Karpas-422 (cell line): ENCODE measurements around the gene SFRP2. TPM values are rescaled to one million over a fixed set of nuclear protein-coding genes. Genes with fewer than 3 reads are reported as not detected.

Experiments used
- DNase-seq: peaks from one replicate; pipeline ENCODE4 v3.0.0-alpha.2; 2015
- H2AFZ ChIP-seq: fragments of 200-600 bp; sonication (generic); 2 replicates; pipeline ENCODE4 v1.6.1; 2014; ENCODE audit warnings: antibody characterized with exemption, low read length, mixed read lengths
- H3K27ac ChIP-seq: fragments of 200-600 bp; sonication (generic); 2 replicates; pipeline ENCODE4 v1.5.1; 2014; ENCODE audit warnings: mild to moderate bottlenecking, low read length, moderate library complexity
- H3K27me3 ChIP-seq: fragments of 200-600 bp; sonication (generic); 2 replicates; pipeline ENCODE4 v1.6.1; 2014; ENCODE audit warnings: low read length, mixed read lengths
- H3K36me3 ChIP-seq: fragments of 200-600 bp; sonication (generic); 2 replicates; pipeline ENCODE4 v1.6.1; 2014; ENCODE audit warnings: low read length, mixed read lengths; ENCODE audit not compliant: insufficient read depth
- H3K4me1 ChIP-seq: fragments of 200-600 bp; sonication (generic); 2 replicates; pipeline ENCODE4 v1.6.1; 2014; ENCODE audit warnings: mild to moderate bottlenecking, low read length, mixed read lengths
- H3K4me2 ChIP-seq: fragments of 200-600 bp; sonication (generic); 2 replicates; pipeline ENCODE4 v1.6.1; 2014; ENCODE audit warnings: low read length, low read depth, mild to moderate bottlenecking; ENCODE audit not compliant: poor library complexity, severe bottlenecking
- H3K4me3 ChIP-seq: fragments of 200-600 bp; sonication (generic); 2 replicates; pipeline ENCODE4 v1.5.1; 2014; ENCODE audit warnings: mild to moderate bottlenecking, antibody characterized with exemption, low read length, mixed read lengths
- H3K79me2 ChIP-seq: fragments of 200-600 bp; sonication (generic); 2 replicates; pipeline ENCODE4 v1.6.1; 2014; ENCODE audit warnings: mild to moderate bottlenecking, low read length, mixed read lengths
- H3K9ac ChIP-seq: fragments of 200-600 bp; sonication (generic); 2 replicates; pipeline ENCODE4 v1.6.0; 2014; ENCODE audit warnings: low read length
- H3K9me2 ChIP-seq: fragments of 200-600 bp; sonication (generic), shearing (Covaris generic); replicated peaks from 2 replicates; pipeline ENCODE4 v1.6.0; 2014; ENCODE audit warnings: mild to moderate bottlenecking, low read length, moderate library complexity; ENCODE audit not compliant: insufficient read depth
- H3K9me3 ChIP-seq: fragments of 300-700, 200-600 bp; sonication (generic); 2 replicates; pipeline ENCODE4 v1.6.1; 2014; ENCODE audit warnings: low read length, mixed read lengths
- H4K20me1 ChIP-seq: fragments of 200-600 bp; sonication (generic); 2 replicates; pipeline ENCODE4 v1.6.1; 2014; ENCODE audit warnings: mild to moderate bottlenecking, antibody characterized with exemption, low read length, low read depth; ENCODE audit not compliant: insufficient read depth
- total RNA-seq: library from RNA; depleted of rRNA; stranded (reverse); fragments of >200 nt; shearing (Covaris generic); gene quantifications from 2 replicates; pipeline ENCODE4 v1.2.3, GENCODE V29; 2014; ENCODE audit warnings: low replicate concordance; rRNA removed

SFRP2 gene
- total RNA-seq, 1 experiment from 2014 or later = not detected

- Histone ChIP-seq H3K9me3 (peaks cover 4% of the 10 kb centered on the region; the same call in 1 of the 2 replicates), H3K9me2 (no peaks in the 10 kb centered on the region), H2AFZ (no peak overlapping the region), H3K36me3 (no peaks in the 10 kb centered on the region), H3K27me3 (peaks cover 4% of the 10 kb centered on the region; the same call in 1 of the 2 replicates), H3K79me2 (no peaks in the 10 kb centered on the region), H3K9ac (no peak overlapping the region), H3K4me3 (no peak overlapping the region), H3K4me2 (no peak overlapping the region), H4K20me1 (no peaks in the 10 kb centered on the region), H3K4me1 (no peaks in the 10 kb centered on the region), H3K27ac (no peak overlapping the region)
- DNase-seq = no peak
Observed at GRCh38 chr4:153745651-153746050, 43.2 kb downstream of the SFRP2 start.

- Histone ChIP-seq H3K4me1 (no peaks in the 10 kb centered on the region), H3K4me2 (no peak overlapping the region), H3K9me2 (no peaks in the 10 kb centered on the region), H3K27me3 (peaks cover 4% of the 10 kb centered on the region; the same call in 1 of the 2 replicates), H3K9me3 (peaks cover 7% of the 10 kb centered on the region; the same call in 1 of the 2 replicates), H3K9ac (no peak overlapping the region), H2AFZ (no peak overlapping the region), H3K36me3 (no peaks in the 10 kb centered on the region), H3K4me3 (no peak overlapping the region), H4K20me1 (no peaks in the 10 kb centered on the region), H3K79me2 (no peaks in the 10 kb centered on the region), H3K27ac (no peak overlapping the region)
- DNase-seq = no peak
Observed at GRCh38 chr4:153741541-153741940, 47.3 kb downstream of the SFRP2 start.

- no peak overlapping the region for H3K9ac ChIP-seq
- DNase-seq = no peak
- H3K27ac ChIP-seq = no peak overlapping the region
- no peak overlapping the region for H3K4me3 ChIP-seq
- H4K20me1 ChIP-seq = no peaks in the 10 kb centered on the region
- peaks cover under 1% of the 10 kb centered on the region; the same call in 1 of the 2 replicates for H3K27me3 ChIP-seq
- no peak overlapping the region for H2AFZ ChIP-seq
- no peaks in the 10 kb centered on the region for H3K79me2 ChIP-seq
- no peaks in the 10 kb centered on the region for H3K36me3 ChIP-seq
- H3K9me3 ChIP-seq = peaks cover 6% of the 10 kb centered on the region; the same call in 1 of the 2 replicates
- no peaks in the 10 kb centered on the region for H3K9me2 ChIP-seq
- peaks cover 13% of the 10 kb centered on the region for H3K4me1 ChIP-seq
- no peak overlapping the region for H3K4me2 ChIP-seq
Observed at GRCh38 chr4:153735906-153736461, 52.9 kb downstream of the SFRP2 start.

GRCh38 chr4:153733751-153734448, 55.0 kb downstream of the SFRP2 start:
- no peak for DNase-seq
- Histone ChIP-seq H3K4me1 (peaks cover 33% of the 10 kb centered on the region), H3K27ac (no peak overlapping the region), H3K36me3 (no peaks in the 10 kb centered on the region), H3K27me3 (no peaks in the 10 kb centered on the region), H3K9ac (no peak overlapping the region), H2AFZ (no peak overlapping the region), H3K9me2 (no peaks in the 10 kb centered on the region), H3K79me2 (no peaks in the 10 kb centered on the region), H3K4me2 (no peak overlapping the region), H3K4me3 (no peak overlapping the region), H3K9me3 (no peaks in the 10 kb centered on the region), H4K20me1 (no peaks in the 10 kb centered on the region)

- no peak overlapping the region for H2AFZ ChIP-seq
- H3K36me3 ChIP-seq = no peaks in the 10 kb centered on the region
- no peaks in the 10 kb centered on the region for H3K79me2 ChIP-seq
- no peaks in the 10 kb centered on the region for H4K20me1 ChIP-seq
- H3K9ac ChIP-seq = no peak overlapping the region
- peaks cover 60% of the 10 kb centered on the region for H3K4me1 ChIP-seq
- no peak overlapping the region for H3K4me2 ChIP-seq
- H3K9me3 ChIP-seq = no peaks in the 10 kb centered on the region
- no peaks in the 10 kb centered on the region for H3K27me3 ChIP-seq
- no peak overlapping the region for H3K4me3 ChIP-seq
- no peaks in the 10 kb centered on the region for H3K9me2 ChIP-seq
- no peak for DNase-seq
- H3K27ac ChIP-seq = no peak overlapping the region
Observed at GRCh38 chr4:153731239-153731638, 57.6 kb downstream of the SFRP2 start.

Other genes starting within 250 kb of the SFRP2 start
- gene TLR2, start 104.8 kb downstream of the SFRP2 start, total RNA-seq = not detected in 2 replicates
- gene RNF175, start 29.1 kb downstream of the SFRP2 start, total RNA-seq = 0.14 and 0.34 TPM in 2 replicates